Stimulated activated CD8-positive, alpha-beta memory T cell treated with anti-CD3 and anti-CD28 coated beads, Interleukin-2, amount 100 ng/mL, for 1 hour (primary cell): ENCODE measurements around the gene MYH3.

Experiments
- DNase-seq, 2 donors: peaks; one replicate each; pipeline ENCODE4 v3.0.0-alpha.2; 2020; ENCODE audit warnings: low read depth in 2 of 2

Gene MYH3

GRCh38 chr17:10613775-10614513, 43.2 kb downstream of the MYH3 start:
- DNase-seq: no peak

DNA sequence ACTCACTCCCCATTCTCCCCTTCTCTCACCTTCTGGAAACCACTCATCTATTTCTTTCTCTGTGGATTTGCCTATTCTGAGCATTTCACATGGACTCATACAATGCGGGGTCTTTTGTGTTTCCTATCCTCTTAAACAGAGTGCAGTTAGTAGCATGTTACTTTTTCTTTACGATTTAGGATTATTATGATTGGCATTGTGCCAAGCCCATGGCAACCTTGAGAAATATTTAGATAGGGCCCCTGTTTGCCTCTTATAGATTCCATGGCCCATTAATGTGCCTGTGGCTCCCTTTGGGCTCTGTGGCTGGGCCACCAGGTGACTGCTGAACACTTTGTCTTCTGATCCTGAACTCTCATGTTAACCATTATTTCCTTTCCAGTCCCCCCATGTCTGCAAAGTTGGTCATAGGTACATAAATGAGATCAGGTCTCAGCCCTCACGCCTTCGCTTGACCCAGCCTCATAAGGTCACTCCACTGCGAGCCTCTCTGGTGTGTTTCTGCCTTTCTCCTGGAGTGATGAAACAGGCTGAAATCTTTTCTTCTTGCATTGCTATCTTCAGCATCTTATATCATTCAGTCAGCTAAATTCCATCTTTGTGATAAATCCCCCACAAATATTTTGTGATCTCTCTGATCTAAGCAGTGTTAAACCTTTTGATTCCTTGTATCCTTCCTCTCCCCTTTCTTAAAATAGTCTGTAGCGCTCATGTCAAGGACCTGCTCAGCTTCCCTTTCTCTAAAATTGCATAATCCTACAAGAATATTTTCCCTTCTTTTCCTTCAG, 44.0 kb downstream of the MYH3 start:
- DNase-seq: no peak

DNA sequence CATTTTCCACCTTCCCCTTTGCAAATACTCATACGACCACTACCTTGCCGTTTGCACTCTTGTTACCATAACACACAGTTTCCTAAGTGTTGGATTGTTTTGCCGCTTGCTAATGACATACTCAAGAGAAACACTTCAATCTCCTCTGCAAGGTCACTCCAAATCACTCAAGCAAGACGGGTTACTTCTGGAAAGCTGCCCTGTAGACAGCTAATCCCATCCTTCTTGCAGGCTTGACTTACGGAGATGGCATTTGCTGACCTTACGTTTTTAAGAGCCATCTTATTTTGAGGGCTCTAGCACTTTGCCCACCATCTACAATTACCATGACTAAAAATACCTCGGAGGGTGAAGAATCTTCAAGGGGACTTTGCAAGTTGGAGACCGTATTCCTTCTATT, 46.2 kb downstream of the MYH3 start:
- no peak for DNase-seq

DNA sequence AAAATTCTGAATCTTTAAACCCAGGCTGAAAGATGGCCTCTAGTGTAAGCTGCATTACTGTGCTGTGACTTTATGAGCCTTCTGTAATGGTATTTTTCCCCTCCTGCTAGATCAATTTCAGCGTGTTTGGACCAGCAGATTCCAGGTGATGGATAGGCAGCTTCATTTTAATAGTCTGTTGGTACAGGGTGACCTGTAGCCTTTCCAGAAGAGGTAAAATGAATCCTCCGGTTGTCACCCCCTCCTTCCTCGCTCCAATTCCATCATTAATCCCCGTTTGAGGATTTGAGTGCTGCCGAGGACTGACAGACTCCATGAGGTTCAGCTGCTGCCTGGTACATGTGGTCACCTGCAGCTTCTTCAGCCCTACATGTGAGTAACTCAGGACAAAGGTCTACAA, 48.9 kb downstream of the MYH3 start:
- DNase-seq: no peak

DNA sequence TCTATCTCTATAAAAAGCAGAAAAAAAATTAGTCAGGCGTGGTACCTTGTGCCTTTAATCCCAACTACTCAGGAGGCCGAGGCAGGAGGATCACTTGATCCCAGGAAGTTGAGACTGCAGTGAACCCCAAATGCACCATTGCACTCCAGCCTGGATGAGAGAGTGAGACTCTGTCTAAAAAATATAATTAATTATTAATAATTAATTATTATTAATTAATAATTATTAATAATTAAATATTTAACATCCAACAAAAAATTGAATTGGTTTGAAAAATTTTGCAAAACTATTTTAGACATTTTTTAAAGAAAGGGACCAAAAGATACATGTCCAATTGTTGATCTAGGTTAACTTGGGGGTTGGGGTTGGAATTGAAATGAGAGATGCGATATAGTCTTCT, 51.0 kb downstream of the MYH3 start:
- no peak for DNase-seq

DNA sequence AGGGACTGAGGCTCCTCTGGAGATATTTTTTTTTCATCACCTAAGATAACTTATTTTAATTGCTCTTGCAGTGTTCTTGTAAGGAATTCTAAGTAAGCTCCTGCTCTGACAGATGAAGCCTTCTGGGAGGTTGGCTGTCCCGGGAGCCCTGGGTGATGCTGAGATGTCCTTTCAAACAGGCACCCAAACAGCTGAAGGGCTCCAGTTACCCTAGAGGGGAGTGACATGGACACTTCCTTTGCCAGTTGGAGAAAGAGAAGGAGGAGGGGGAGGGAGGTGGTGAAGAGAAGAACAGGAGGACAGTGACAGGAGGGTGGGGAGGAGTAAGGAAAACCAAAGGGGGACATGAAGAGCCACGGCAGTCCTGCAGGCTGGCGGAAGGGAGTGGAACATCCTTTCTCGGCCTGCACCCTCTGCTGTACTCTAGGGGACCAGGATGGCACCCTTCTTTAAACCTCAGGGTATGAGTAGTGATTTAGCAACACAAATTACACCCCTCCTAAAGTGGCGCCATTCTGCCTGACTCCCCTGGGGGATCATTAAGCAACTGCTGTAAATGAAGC, 51.8 kb downstream of the MYH3 start:
- DNase-seq: no peak

GRCh38 chr17:10604521-10604920, 52.6 kb downstream of the MYH3 start:
- no peak for DNase-seq

DNA sequence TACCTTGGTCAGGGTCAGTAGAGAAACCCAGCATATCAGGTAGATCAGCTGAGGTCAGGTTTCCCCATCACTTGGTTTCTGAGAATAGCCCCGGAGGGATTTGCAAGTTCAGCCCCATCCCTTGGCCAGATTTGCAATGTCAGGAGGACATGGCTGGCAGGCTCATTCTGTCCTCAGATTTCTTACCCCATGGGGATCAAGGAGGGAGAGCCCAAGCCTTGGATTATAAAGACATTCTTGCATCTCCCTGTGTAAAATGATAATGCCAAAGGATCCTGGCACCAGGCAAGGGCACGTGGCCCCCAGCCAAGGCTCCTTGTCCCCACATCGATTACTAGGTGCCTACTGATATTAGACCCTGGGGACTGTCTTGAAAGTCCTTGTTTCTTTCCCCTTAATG, 53.2 kb downstream of the MYH3 start:
- DNase-seq: no peak

DNA sequence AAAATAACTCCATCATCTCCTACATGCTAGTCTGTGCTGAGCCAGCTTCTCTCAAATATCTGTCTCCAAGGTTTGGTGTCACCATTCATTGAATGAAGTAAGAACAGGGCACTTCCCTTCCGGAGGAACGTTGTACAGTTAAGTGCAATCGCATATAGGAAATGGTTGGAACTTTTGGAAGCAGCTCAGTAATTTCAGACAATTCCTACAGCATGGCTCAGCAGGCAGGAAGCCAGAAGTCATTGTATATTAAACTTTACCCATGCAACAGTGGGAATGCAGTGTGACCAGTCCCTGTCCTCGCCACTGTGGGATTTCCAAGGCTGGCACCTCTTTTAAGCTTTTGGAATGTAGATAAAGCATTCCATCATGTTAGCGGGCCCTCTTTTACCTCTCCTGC, 56.5 kb downstream of the MYH3 start:
- DNase-seq: no peak

GRCh38 chr17:10598621-10599020, 58.5 kb downstream of the MYH3 start:
- DNase-seq: no peak

DNA sequence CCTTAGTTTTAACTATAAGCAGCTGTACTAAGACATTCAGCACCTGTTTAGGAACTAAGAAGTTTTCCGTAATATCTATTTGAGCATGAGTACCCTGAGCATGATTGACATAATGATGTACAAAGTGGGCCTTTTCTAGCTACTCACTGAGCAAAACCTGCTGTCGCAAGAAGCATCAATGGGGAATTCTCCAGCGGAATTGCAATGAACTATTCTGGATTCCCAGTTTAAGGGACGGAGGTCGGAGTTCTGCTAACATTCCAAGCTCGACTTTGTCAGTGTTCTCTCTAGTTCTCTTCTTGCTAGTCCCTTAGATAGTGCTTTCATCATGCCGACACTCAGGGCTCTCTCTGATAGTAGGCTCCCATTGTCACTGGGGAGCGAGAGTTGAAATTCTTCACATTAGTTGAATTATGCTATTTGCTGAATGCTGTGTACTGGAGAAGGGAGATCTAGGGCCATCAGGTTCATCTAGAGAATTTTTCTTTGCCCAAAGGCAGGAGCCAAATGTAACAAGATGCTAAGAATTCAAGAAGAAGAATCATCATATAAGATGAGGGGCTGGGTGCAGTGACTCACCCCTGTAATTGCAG, 67.5 kb downstream of the MYH3 start:
- no peak for DNase-seq

GRCh38 chr17:10585529-10585928, 71.6 kb downstream of the MYH3 start:
- DNase-seq: no peak

DNA sequence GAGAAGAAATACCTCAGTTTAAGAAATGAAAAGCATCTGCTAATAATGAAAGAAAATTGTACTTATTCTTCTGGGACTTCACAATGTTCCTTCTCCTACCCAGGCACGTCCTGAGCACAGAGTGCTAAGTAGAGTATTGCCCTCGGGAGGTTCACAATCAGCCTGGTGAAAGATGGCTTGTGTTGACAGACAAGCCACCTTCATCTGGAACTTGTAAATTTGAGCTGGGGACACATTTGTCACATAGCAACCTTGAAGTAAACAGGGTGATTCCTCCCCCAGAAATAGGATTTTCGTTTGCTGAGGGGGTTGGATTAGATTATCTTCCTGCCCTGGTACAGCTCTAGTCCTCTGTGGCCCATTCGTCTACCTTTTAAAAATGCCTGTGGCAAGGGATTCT, 73.3 kb downstream of the MYH3 start:
- no peak for DNase-seq

GRCh38 chr17:10579270-10579669, 77.8 kb downstream of the MYH3 start:
- no peak for DNase-seq
